HG03469 (cell line): ENCODE data around the gene STX8.
"Not testable (repeated sequence)": the region's sequence is repeated elsewhere in the genome, so short reads cannot be mapped to it uniquely, and the experiment has no call there.

Experiments
- ATAC-seq: cut with Tn5 transposase; IDR thresholded peaks from one replicate; pipeline ENCODE4 v1.9.1; 2021; ENCODE audit warnings: mild to moderate bottlenecking, moderate library complexity, moderate number of reproducible peaks; ENCODE audit not compliant: unreplicated experiment

The STX8 gene

GRCh38 chr17:9557161-9557755 is 18.4 kb downstream of the STX8 start:
- no peak for ATAC-seq

GRCh38 chr17:9554715-9555114 is 20.9 kb downstream of the STX8 start:
- not testable (repeated sequence) for ATAC-seq

GRCh38 chr17:9553596-9553995 is 22.0 kb downstream of the STX8 start:
- no peak for ATAC-seq

- no peak for ATAC-seq
These were observed 22.4 kb downstream of the STX8 start for GRCh38 chr17:9553181-9553580.

GRCh38 chr17:9549215-9549614 is 26.4 kb downstream of the STX8 start:
- no peak for ATAC-seq

- no peak for ATAC-seq
These were observed 31.4 kb downstream of the STX8 start for GRCh38 chr17:9544221-9544620.

- ATAC-seq: no peak
These were observed 33.9 kb downstream of the STX8 start for GRCh38 chr17:9541718-9542117.

- no peak for ATAC-seq
These were observed 37.0 kb downstream of the STX8 start for GRCh38 chr17:9538626-9539025.

- no peak for ATAC-seq
These were observed 38.3 kb downstream of the STX8 start for GRCh38 chr17:9537177-9537776.

- no peak for ATAC-seq
These were observed 39.6 kb downstream of the STX8 start for GRCh38 chr17:9536061-9536460.

- no peak for ATAC-seq
These were observed 42.2 kb downstream of the STX8 start for GRCh38 chr17:9533441-9533840.

GRCh38 chr17:9532715-9533114 is 42.9 kb downstream of the STX8 start:
- no peak for ATAC-seq

- no peak for ATAC-seq
These were observed 44.6 kb downstream of the STX8 start for GRCh38 chr17:9531034-9531433.

- no peak for ATAC-seq
These were observed 46.5 kb downstream of the STX8 start for GRCh38 chr17:9529033-9529700.

GRCh38 chr17:9527788-9528187 is 47.8 kb downstream of the STX8 start:
- no peak for ATAC-seq

GRCh38 chr17:9522074-9522473 is 53.5 kb downstream of the STX8 start:
- no peak for ATAC-seq

- no peak for ATAC-seq
These were observed 54.6 kb downstream of the STX8 start for GRCh38 chr17:9521062-9521461.

- ATAC-seq: no peak
These were observed 55.0 kb downstream of the STX8 start for GRCh38 chr17:9520649-9521048.

GRCh38 chr17:9519583-9520272 is 55.9 kb downstream of the STX8 start:
- no peak for ATAC-seq

- ATAC-seq: no peak
These were observed 58.2 kb downstream of the STX8 start for GRCh38 chr17:9517396-9517795.

- ATAC-seq: no peak
These were observed 62.4 kb downstream of the STX8 start for GRCh38 chr17:9513266-9513665.
